Measurements from ENCODE around the gene PPP2R2B.

The PPP2R2B gene

GRCh38 chr5:146695646-146696045 lies 182.9 kb downstream of the PPP2R2B start:
- DNase-seq: no peak

- no peak for DNase-seq
Measured at GRCh38 chr5:146690880-146691355, 187.6 kb downstream of the PPP2R2B start.

- DNase-seq: no peak
Measured at GRCh38 chr5:146687630-146688029, 190.9 kb downstream of the PPP2R2B start.

- no peak for DNase-seq
Measured at GRCh38 chr5:146683861-146684260, 194.7 kb downstream of the PPP2R2B start.

- no peak for DNase-seq
Measured at GRCh38 chr5:146682899-146683532, 195.5 kb downstream of the PPP2R2B start.

GRCh38 chr5:146681585-146682105 lies 196.9 kb downstream of the PPP2R2B start:
- no peak for DNase-seq

GRCh38 chr5:146680846-146681584 lies 197.5 kb downstream of the PPP2R2B start:
- no peak for DNase-seq

- DNase-seq: no peak
Measured at GRCh38 chr5:146675636-146676035, 202.9 kb downstream of the PPP2R2B start.

- no peak for DNase-seq
Measured at GRCh38 chr5:146672866-146673265, 205.7 kb downstream of the PPP2R2B start.

GRCh38 chr5:146671561-146672295 lies 206.8 kb downstream of the PPP2R2B start:
- DNase-seq: no peak

- no peak for DNase-seq
Measured at GRCh38 chr5:146669656-146670055, 208.9 kb downstream of the PPP2R2B start.

- DNase-seq: no peak
Measured at GRCh38 chr5:146667633-146668272, 210.8 kb downstream of the PPP2R2B start.

- peak in 1 of 2 donors; percentile 41 for DNase-seq
Measured at GRCh38 chr5:146662229-146662628, 216.3 kb downstream of the PPP2R2B start.

GRCh38 chr5:146660376-146660960 lies 218.1 kb downstream of the PPP2R2B start:
- no peak for DNase-seq

GRCh38 chr5:146659961-146660360 lies 218.6 kb downstream of the PPP2R2B start:
- DNase-seq: no peak

GRCh38 chr5:146656703-146657102 lies 221.9 kb downstream of the PPP2R2B start:
- DNase-seq: no peak

GRCh38 chr5:146653560-146653959 lies 225.0 kb downstream of the PPP2R2B start:
- no peak for DNase-seq

GRCh38 chr5:146652547-146652946 lies 226.0 kb downstream of the PPP2R2B start:
- no peak for DNase-seq

- DNase-seq: no peak
Measured at GRCh38 chr5:146647656-146648199, 230.8 kb downstream of the PPP2R2B start.

- DNase-seq: no peak
Measured at GRCh38 chr5:146646441-146646840, 232.1 kb downstream of the PPP2R2B start.

- no peak for DNase-seq
Measured at GRCh38 chr5:146645342-146645741, 233.2 kb downstream of the PPP2R2B start.

- DNase-seq: no peak
Measured at GRCh38 chr5:146644831-146645230, 233.7 kb downstream of the PPP2R2B start.

Measured in bone marrow (tissue), 2 donors.